ENCODE results near the gene PTPN23. TPM values are rescaled to one million over a fixed set of nuclear protein-coding genes. Genes with fewer than 3 reads are reported as not detected.

PTPN23 gene
- total RNA-seq, 1 donor: 14.3 TPM

DNA sequence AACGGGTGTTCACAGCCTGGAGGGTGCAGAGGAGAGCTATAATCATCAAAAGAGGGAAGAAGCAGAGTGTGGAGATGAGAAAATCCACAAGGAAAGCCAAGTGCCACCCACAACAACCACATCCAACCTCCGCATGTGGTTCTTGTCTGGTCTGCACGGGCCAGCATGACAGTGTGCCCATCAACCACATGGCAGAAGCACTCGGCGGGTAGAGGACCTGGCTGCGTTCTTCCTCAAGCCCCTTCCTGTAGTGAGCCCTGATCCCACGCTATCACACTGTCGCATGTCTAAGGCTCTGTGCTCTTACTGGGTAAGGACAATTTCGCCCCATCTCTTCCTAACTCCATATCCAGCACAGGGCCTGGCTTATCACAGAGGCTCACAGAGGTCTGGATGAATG, 41.9 kb downstream of the PTPN23 start:
- TF ChIP-seq, protein P1, sequence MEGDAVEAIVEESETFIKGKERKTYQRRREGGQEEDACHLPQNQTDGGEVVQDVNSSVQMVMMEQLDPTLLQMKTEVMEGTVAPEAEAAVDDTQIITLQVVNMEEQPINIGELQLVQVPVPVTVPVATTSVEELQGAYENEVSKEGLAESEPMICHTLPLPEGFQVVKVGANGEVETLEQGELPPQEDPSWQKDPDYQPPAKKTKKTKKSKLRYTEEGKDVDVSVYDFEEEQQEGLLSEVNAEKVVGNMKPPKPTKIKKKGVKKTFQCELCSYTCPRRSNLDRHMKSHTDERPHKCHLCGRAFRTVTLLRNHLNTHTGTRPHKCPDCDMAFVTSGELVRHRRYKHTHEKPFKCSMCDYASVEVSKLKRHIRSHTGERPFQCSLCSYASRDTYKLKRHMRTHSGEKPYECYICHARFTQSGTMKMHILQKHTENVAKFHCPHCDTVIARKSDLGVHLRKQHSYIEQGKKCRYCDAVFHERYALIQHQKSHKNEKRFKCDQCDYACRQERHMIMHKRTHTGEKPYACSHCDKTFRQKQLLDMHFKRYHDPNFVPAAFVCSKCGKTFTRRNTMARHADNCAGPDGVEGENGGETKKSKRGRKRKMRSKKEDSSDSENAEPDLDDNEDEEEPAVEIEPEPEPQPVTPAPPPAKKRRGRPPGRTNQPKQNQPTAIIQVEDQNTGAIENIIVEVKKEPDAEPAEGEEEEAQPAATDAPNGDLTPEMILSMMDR (IDR thresholded peaks at IDR 0.05; ENCODE audit: insufficient read depth, low read length): no peak
- DNase-seq (ENCODE audit: low read depth): no peak

DNA sequence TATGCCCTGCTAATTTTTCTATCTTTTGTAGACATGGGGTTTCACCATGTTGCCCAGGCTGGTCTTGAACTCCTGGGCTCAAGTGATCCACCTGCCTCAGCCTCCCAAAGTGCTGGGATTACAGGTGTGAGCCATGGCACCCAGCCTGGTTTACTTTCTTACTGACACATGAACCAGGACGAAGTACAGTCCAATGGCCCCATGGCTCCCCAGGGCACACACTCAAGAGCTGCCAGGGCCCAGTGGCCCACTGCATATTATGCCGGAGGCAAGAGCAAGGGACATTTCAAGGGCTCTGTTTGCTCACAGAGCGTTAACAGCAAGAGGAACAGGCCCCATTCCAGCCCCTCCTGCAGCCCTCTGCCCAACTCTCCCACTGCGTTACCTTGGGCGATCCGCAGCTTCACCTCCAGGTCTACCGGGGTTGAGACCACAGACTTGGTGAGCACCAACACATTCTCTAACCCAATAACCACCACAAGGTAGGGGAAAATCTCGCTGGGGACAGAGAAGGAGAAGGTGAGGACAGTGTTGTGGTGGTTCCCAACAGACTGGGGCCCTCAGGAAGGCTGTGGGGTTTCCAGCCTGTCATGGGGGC, 42.8 kb downstream of the PTPN23 start:
- TF ChIP-seq, protein P1 (IDR thresholded peaks at IDR 0.05; ENCODE audit: insufficient read depth, low read length): no peak
- DNase-seq (ENCODE audit: low read depth): no peak
- H3K4me3 ChIP-seq (ENCODE audit: low read depth, low read length): no peak overlapping the region

More for the DNA sequence above, 41.9 kb downstream of the PTPN23 start:
- no peak overlapping the region for H3K4me3 ChIP-seq (ENCODE audit: low read depth, low read length)

DNA sequence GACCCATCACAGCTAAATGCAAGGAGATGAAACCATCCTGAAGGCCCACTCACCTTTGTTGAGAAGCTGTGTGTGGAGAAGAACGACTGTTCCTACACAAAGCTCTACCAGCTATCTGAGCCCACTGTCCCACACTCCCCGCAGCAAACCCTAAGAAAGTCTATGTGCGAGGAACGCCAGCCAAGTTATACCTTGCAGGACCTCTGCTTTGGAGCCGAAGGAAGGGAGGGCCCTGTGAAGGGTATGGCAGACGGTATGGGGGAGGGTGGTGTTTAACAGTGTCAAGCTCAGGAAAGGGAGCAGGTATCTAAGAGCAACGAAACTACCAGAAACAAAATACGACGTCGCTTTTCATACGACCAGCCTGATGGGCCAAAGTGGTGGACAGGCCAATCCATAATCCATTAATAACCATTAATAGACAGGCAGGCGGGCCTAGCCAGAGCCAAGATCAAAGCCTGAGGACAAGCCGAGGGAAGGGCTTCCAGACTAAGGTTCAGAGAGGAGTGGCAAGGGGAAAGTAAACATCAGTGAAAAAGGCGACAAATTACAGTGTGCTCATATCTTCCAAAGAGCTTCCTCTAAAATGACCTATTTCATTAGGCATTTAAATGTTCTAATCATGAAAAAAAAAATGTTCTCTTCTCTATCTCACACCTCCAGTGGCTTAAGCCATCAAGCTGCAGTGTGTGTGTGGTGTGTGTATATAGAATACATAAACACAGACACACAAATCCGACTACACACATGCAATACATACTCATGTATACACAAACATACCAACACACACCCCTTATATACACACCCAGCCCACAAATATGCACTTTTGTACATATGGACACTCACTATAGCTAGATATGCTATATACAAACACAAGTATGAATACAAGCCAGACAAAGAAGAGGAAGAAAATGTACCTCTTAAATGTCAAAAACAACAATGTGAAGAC, 43.9 kb downstream of the PTPN23 start:
- no peak for DNase-seq (ENCODE audit: low read depth)
- TF ChIP-seq, protein P1 (IDR thresholded peaks at IDR 0.05; ENCODE audit: insufficient read depth, low read length): no peak
- H3K4me3 ChIP-seq (ENCODE audit: low read depth, low read length): no peak overlapping the region

DNA sequence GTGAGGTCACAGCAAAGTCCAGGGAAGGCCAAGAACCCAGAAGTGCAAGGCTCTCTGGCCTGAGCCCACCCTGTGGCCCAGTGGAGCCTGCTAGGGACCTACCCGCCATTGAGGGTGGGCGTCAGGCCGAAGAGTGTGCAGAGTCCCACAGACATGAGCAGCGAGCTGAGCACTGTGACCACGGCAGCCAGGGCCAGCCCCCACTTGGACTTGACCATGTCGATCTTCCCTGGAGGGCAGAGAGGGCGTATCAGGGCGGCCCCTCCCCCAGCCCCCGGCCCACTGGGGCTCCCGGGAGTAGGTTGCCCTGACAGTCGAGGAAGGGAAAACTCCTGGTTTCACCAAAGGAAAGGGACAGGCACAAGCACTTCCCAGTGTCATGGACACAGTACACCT, 44.6 kb downstream of the PTPN23 start:
- TF ChIP-seq, protein P1 (IDR thresholded peaks at IDR 0.05; ENCODE audit: insufficient read depth, low read length): no peak
- no peak overlapping the region for H3K4me3 ChIP-seq (ENCODE audit: low read depth, low read length)
- DNase-seq (ENCODE audit: low read depth): no peak

DNA sequence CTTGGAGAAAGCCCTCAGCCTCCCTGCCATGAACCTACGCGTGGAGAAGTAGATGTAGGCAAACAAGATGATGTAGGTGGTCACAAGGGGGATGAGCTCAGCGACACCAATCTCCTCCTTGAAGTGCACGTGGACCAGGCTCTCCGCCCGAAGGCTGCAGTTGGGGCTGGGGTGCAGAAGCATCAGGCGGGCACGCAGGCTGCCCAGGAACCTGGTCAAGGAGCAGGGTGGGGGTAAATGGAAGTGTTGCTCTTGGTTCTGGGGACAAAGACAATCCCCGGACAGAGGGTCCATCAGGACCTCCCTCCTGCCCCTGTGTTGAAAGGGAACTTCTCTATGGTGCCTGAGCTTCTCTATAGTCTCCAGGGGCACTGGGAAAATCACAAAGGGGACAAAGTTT, 45.1 kb downstream of the PTPN23 start:
- no peak overlapping the region for H3K4me3 ChIP-seq (ENCODE audit: low read depth, low read length)
- no peak for DNase-seq (ENCODE audit: low read depth)
- TF ChIP-seq, protein P1 (IDR thresholded peaks at IDR 0.05; ENCODE audit: insufficient read depth, low read length): no peak

DNA sequence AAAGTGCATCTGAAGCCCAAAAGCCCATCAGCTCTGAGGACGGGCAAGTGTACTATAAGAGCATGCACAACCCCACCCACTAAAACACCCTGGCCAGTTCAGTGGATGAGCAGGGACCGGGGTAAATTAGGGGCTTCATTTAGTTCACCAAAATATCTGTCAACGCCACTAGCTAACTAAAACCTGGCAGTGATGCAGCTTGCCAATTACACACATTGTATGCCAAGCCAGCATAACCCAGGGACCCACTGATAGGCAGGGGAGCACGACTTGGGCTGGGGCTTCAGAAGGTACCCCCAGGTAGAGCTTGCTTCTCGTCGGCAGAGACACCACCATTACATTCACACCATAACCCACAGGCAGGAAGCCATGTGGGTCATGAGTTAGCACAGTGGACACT, 47.0 kb downstream of the PTPN23 start:
- TF ChIP-seq, protein P1 (IDR thresholded peaks at IDR 0.05; ENCODE audit: insufficient read depth, low read length): no peak
- H3K4me3 ChIP-seq (ENCODE audit: low read depth, low read length): no peak overlapping the region
- DNase-seq (ENCODE audit: low read depth): no peak
